RWPE1 (cell line): ENCODE data around the gene NKX1-2.

Experiments
- CTCF ChIA-PET: fragments of 350-600 bp; sonication (Branson Sonifier 250); formaldehyde crosslinking; extraction: SDS; loops from one replicate; lab custom pipeline; 2021; lab: Yijun Ruan, JAX
- POLR2A ChIA-PET: fragments of 400-600 bp; formaldehyde crosslinking; extraction: SDS; loops from one replicate; lab custom pipeline; 2020; ENCODE audit warnings: antibody characterized with exemption; ENCODE audit not compliant: low non-redundant PET; lab: Yijun Ruan, JAX
- DNase-seq: peaks from one replicate; pipeline ENCODE4 v3.0.0; 2012; ENCODE audit warnings: low spot score
- H3K27ac ChIP-seq: fragments of 450-650 bp; 2 replicates; pipeline ENCODE4 v1.5.1; 2017
- TF ChIP-seq, protein P1 (sequence below): fragments of 450-650 bp; conservative IDR thresholded peaks from 2 replicates; pipeline ENCODE4 v1.5.1; 2017; ENCODE audit warnings: low read depth, mild to moderate bottlenecking

The NKX1-2 gene

DNA sequence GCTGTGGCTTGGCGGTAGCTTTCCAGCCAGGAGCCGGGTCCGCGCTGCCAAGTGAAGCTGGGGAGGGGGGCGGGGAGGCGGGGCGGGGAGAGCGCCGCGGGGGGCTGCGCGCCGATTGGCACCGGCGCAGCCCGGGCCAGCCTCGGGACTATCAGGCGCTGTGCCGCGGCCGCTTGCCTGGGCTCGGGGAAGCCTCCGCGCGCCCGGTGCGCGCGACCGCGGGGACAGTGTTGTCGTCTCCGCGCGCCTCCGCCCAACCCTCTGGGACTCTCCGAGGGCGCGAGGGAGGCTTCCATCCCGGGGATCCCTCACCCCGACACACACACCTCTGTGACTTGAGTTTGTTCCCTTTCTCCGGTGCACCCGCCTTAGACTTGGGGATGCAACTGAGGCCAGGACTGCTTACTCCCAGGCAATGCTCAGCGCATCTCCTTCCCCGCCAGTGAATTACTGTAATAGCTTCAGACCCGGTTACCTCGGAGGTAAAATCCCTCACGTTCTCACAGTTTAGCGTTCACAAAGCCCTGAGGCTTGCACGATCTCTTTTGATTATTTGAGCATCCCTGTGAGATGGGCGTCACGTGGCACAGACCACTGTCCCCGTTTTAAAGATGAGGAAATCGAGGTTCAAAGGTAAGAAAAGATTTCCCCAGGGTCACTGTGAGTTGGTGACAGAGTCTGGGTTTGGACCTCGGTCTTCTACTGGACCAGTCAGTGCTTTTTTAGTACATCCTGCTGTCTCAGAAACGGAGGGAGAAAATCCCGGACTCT is at the start of gene NKX1-2:
Gene NKX1-2, minus strand, starts transcription at position 24 of the 771 bp plus-strand sequence. CDS start 92 bp downstream, outside the sequence.
- TF ChIP-seq, protein P1, sequence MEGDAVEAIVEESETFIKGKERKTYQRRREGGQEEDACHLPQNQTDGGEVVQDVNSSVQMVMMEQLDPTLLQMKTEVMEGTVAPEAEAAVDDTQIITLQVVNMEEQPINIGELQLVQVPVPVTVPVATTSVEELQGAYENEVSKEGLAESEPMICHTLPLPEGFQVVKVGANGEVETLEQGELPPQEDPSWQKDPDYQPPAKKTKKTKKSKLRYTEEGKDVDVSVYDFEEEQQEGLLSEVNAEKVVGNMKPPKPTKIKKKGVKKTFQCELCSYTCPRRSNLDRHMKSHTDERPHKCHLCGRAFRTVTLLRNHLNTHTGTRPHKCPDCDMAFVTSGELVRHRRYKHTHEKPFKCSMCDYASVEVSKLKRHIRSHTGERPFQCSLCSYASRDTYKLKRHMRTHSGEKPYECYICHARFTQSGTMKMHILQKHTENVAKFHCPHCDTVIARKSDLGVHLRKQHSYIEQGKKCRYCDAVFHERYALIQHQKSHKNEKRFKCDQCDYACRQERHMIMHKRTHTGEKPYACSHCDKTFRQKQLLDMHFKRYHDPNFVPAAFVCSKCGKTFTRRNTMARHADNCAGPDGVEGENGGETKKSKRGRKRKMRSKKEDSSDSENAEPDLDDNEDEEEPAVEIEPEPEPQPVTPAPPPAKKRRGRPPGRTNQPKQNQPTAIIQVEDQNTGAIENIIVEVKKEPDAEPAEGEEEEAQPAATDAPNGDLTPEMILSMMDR, result no peak
- DNase-seq, result no peak
- POLR2A ChIA-PET, result no interaction called here
- CTCF ChIA-PET, result interaction anchor here (1.7 kb wide), 1 partner anchor 46 kb away, joined by 4 read pairs; no protein-coding TSS in a partner anchor
- no peak within 1 kb of the TSS for H3K27ac ChIP-seq

DNA sequence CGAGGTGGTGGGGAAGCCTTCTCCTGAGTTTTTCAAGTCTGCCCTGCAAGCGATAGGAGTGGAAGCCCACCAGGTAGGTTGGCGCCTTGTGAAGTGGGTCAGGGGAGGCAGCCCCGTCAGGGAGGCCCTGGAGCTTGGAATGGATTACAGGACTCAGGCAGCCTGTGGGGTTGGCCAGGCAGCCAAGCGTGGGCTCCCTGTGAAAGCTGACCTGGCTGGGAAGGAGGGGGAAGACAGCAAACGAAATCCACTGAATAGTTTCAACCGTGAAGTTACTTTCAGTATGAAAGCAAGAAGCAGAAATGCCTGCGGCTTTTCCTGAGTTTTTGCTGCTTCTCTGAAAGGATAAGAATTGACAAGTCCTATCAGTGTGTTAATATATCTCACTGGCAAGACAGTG is 48.2 kb upstream of the NKX1-2 start:
- TF ChIP-seq, protein P1, result no peak
- POLR2A ChIA-PET, result no interaction called here
- CTCF ChIA-PET, result no interaction called here
- no peak overlapping the region for H3K27ac ChIP-seq
- no peak for DNase-seq

DNA sequence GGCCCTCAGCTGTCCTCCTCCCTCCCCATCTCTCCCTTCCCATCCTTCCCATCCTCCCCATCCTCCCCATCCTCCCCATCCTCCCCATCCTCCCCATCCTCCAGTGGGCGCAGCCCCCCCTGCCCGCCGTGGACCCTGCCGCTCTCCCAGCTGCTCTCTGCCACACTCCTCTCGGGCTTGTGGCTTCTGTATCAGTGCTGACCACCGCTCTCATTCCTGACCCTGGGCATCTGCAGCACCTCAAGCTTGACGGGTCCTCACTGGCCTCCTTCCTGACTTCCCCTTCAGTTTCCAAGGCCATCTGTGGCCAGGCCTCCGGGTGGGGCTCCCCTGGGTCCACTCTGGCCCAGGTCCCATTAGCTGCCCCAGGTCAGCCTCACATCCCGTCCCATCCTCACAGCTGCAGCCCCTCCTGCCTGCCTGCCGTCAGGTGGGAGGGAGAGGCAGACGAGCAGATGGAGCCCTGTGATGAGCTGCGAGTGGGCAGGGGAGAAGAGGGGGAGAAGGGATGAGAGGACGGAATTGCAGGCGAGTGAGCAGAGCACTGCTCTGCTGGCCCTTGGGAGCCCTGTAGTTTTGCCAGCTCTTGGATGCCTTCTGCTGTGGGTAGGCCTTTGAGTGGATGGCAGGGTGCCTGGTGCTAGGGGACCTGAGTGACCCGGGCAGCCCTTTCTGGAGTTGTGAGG is 47.5 kb upstream of the NKX1-2 start:
- no peak overlapping the region for H3K27ac ChIP-seq
- CTCF ChIA-PET, result no interaction called here
- POLR2A ChIA-PET, result no interaction called here
- DNase-seq, result no peak
- TF ChIP-seq, protein P1, result no peak

DNA sequence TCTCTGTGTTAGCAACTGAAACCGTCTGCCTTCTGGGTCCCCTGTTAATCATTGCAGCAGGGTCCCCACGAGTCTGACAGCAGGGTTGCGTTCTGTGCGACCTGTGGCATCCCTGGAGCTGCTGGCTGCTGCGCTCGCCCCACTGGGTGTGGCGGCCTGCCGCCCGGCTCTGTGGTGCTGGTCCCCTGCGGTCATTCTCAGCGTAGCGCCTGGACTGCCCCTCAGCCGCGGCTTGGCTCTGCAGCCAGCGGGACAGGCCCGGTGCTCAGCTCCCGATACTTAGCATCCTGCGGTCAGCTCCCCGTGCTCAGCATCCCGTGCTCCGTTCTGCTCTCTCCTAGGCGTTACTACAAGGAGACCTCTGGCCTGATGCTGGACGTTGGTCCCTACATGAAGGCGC is 46.8 kb upstream of the NKX1-2 start:
- ChIA-PET POLR2A (no interaction called here), CTCF (no interaction called here)
- TF ChIP-seq, protein P1, result no peak
- DNase-seq, result no peak
- H3K27ac ChIP-seq, result no peak overlapping the region

DNA sequence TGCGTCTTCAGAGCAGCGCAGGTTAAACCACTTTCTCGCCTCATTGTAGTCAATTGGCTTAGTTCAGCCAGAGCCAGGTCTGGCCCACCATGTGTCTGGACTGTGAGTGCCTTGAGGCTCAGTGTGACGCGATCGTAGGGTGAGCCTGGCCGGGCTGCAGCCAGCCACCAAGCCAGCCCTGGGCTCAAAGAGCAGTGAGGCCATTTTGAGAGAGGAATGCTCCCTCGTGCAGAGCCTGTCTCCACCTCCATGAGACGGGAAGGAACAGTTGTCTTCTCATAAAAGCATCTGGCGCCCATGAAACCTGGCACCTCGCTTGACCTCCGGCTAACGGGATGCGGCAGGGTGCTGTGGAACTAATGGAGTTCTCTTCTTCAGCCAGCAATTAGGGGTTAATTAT is 46.3 kb upstream of the NKX1-2 start:
- ChIA-PET CTCF (no interaction called here), POLR2A (no interaction called here)
- TF ChIP-seq, protein P1, result no peak
- H3K27ac ChIP-seq, result no peak overlapping the region
- DNase-seq, result no peak

DNA sequence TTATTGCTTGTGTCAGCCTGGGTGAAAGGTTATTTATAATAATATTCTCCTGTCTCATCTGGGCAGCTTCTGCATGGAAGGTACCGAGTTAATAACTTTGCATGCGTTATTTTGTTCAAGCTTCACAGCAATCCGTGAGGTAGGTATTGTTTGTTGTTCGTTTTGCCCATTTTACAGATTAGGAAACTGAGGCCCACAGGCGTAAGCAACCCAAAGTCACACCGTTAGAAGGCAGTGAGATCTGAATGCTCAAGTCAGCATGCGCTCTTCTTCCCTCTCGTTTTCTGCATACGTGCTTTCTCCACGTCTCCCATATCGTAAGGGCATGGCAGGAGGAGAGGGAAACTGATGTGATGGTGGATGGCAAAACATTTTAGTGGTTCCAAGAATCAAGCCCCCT is 45.9 kb upstream of the NKX1-2 start:
- POLR2A ChIA-PET, result no interaction called here
- CTCF ChIA-PET, result no interaction called here
- H3K27ac ChIP-seq, result no peak overlapping the region
- no peak for DNase-seq
- TF ChIP-seq, protein P1, result no peak
